Parathyroid adenoma (tissue), 2 donors: Measurements from ENCODE around the gene ABCB9.

ENCODE experiments used
- H2AFZ ChIP-seq: fragments of 300-600 bp; sonication (generic); one replicate; pipeline ENCODE4 v1.7.0; 2017; ENCODE audit warnings: antibody characterized with exemption, mild to moderate bottlenecking
- H3K27ac ChIP-seq: fragments of 300-600 bp; sonication (generic); one replicate; pipeline ENCODE4 v1.7.0; 2017
- H3K27me3 ChIP-seq: fragments of 300-600 bp; sonication (generic); one replicate; pipeline ENCODE4 v1.7.0; 2017; ENCODE audit warnings: low read length; ENCODE audit not compliant: control insufficient read depth, insufficient read depth
- H3K36me3 ChIP-seq: fragments of 300-600 bp; sonication (generic); one replicate; pipeline ENCODE4 v1.7.0; 2017; ENCODE audit warnings: low read length; ENCODE audit not compliant: control insufficient read depth, insufficient read depth
- H3K4me1 ChIP-seq: fragments of 300-600 bp; sonication (generic); one replicate; pipeline ENCODE4 v1.7.0; 2017; ENCODE audit warnings: control low read depth
- H3K4me2 ChIP-seq: fragments of 300-600 bp; sonication (generic); one replicate; pipeline ENCODE4 v1.7.0; 2017; ENCODE audit warnings: low read length
- H3K4me3 ChIP-seq: fragments of 300-600 bp; sonication (generic); one replicate; pipeline ENCODE4 v1.7.0; 2017; ENCODE audit warnings: low read depth, low read length
- H3K79me2 ChIP-seq: fragments of 300-600 bp; sonication (generic); one replicate; pipeline ENCODE4 v1.7.0; 2017; ENCODE audit warnings: control low read depth
- H3K9ac ChIP-seq: fragments of 300-600 bp; sonication (generic); one replicate; pipeline ENCODE4 v1.7.0; 2017; ENCODE audit warnings: mild to moderate bottlenecking
- H3K9me3 ChIP-seq: fragments of 300-600 bp; sonication (generic); one replicate; pipeline ENCODE4 v1.7.0; 2017; ENCODE audit warnings: low read length; ENCODE audit not compliant: control insufficient read depth
- TF ChIP-seq, protein P1 (sequence below): fragments of 300-600 bp; sonication (generic); IDR thresholded peaks from one replicate; pipeline ENCODE4 v1.7.0; 2017; ENCODE audit warnings: antibody characterized with exemption, mild to moderate bottlenecking
- donor health status: primary hyperparathyroidism.

Gene ABCB9

DNA sequence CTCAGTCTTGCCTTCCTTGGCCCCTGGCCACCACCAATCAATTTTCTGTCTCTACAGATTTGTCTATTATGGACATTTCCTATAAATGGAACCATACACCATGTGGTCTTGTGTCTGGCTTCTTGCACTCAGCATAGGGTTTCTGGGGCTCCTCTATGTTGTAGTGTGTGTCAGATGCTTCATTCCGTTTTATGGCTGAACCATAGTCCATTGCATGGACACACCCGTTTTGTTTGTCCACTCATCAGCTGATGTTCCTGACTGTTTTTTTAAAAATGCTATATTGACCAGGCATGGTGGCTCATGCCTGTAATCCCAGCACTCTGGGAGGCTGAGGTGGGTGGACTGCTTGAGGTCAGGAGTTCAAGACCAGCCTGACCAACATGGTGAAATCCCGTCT is 35.2 kb upstream of the ABCB9 start:
- Histone ChIP-seq H2AFZ (no peak overlapping the region), H3K4me1 (no peaks in the 10 kb centered on the region), H3K4me2 (no peak overlapping the region), H3K4me3 (no peak overlapping the region), H3K79me2 (no peaks in the 10 kb centered on the region), H3K36me3 (no peaks in the 10 kb centered on the region), H3K9me3 (no peaks in the 10 kb centered on the region), H3K27ac (no peak overlapping the region), H3K27me3 (no peaks in the 10 kb centered on the region), H3K9ac (no peak overlapping the region)
- TF ChIP-seq, protein P1, sequence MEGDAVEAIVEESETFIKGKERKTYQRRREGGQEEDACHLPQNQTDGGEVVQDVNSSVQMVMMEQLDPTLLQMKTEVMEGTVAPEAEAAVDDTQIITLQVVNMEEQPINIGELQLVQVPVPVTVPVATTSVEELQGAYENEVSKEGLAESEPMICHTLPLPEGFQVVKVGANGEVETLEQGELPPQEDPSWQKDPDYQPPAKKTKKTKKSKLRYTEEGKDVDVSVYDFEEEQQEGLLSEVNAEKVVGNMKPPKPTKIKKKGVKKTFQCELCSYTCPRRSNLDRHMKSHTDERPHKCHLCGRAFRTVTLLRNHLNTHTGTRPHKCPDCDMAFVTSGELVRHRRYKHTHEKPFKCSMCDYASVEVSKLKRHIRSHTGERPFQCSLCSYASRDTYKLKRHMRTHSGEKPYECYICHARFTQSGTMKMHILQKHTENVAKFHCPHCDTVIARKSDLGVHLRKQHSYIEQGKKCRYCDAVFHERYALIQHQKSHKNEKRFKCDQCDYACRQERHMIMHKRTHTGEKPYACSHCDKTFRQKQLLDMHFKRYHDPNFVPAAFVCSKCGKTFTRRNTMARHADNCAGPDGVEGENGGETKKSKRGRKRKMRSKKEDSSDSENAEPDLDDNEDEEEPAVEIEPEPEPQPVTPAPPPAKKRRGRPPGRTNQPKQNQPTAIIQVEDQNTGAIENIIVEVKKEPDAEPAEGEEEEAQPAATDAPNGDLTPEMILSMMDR, result no peak

DNA sequence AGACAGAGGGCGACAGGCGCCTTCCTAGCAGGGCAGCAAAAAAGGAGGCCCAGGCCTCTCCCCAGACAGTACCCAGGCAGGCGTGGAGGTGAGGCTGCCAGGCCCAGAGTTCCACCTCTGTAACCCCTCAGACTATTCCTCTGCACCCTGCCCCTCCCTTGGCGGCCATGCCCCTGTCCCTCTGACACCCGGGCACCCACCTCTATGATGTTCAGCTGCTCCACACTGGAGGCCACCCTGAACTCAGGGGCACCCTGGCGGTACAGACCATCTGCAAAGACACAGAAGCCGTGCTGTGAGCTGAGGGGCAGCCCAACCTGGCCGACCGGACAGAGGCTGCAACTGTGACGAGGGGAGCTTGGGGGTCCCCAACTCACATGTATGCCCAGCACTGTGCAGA is 34.3 kb upstream of the ABCB9 start:
- no peaks in the 10 kb centered on the region for H3K4me1 ChIP-seq
- H3K36me3 ChIP-seq, result no peaks in the 10 kb centered on the region
- H3K9me3 ChIP-seq, result no peaks in the 10 kb centered on the region
- no peak overlapping the region for H3K27ac ChIP-seq
- TF ChIP-seq, protein P1, result no peak
- H2AFZ ChIP-seq, result no peak overlapping the region
- no peaks in the 10 kb centered on the region for H3K79me2 ChIP-seq
- no peak overlapping the region for H3K4me2 ChIP-seq
- no peak overlapping the region for H3K9ac ChIP-seq
- H3K4me3 ChIP-seq, result no peak overlapping the region
- H3K27me3 ChIP-seq, result no peaks in the 10 kb centered on the region

DNA sequence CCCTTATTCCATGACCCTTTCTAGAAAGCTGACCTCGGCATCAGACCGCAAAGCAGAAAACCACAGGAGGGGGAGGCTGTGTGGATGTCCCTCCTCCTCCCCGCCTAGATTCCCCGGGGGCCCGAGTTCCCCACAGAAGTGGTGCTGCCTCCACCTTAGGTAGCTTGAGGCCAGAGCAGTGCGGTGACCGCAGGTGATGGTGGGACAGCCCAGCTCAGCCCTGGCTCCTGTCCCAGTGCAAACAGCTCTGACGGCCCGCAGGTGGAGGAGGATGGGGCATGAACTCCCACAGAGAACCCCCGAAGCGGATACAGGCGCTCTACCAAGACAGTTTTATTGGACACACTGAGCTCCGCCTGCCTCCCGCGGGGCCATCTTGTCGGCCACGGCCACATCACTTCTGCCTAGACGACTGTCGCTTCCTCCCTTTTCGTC is 33.7 kb upstream of the ABCB9 start:
- Histone ChIP-seq H3K79me2 (no peaks in the 10 kb centered on the region), H3K4me3 (no peak overlapping the region), H3K9ac (no peak overlapping the region), H3K36me3 (no peaks in the 10 kb centered on the region), H3K27me3 (no peaks in the 10 kb centered on the region), H2AFZ (no peak overlapping the region), H3K27ac (no peak overlapping the region), H3K4me1 (no peaks in the 10 kb centered on the region), H3K9me3 (no peaks in the 10 kb centered on the region), H3K4me2 (no peak overlapping the region)
- TF ChIP-seq, protein P1, result no peak

DNA sequence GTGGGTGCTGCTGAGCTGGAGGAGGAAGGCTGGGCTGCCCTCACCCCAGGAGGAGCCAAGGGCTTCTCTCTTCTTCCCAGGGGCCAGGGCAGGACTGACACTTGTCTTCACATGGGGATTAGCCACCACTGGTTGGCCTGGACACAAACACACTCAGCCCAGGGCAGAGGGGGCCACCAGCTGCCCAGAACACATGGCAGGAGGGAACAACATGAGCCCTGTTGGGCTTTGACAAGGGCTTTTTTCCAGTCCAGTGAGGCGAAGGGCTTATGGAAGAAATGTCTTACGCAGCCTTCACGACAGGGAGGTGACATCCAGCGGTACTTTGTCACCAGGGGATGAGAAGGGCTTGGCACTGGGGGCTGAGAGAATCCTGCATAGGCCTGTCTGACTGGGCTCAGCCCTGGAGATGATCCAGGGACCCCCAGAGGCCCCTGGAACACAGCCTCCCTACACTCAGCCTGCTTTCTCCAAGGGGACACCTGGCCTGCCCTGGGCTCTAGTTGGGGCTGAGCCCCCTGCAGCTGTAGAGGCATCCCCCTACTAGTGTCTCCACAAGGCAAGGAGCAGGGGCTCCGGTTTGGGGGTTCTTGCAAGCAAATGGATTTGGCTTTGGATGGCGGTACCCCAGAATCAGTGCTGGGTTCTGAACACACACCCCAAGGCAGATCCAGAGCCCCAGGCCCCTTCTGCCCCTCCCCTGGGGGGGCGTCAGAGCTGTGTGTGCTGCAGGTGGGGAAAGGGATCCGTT is 33.1 kb upstream of the ABCB9 start:
- H3K27ac ChIP-seq, result no peak overlapping the region
- H3K4me3 ChIP-seq, result no peak overlapping the region
- H3K9ac ChIP-seq, result no peak overlapping the region

More for the DNA sequence above, 33.1 kb upstream of the ABCB9 start:
- no peaks in the 10 kb centered on the region for H3K27me3 ChIP-seq
- TF ChIP-seq, protein P1, result no peak
- no peak overlapping the region for H3K4me2 ChIP-seq
- no peaks in the 10 kb centered on the region for H3K9me3 ChIP-seq
- H3K4me1 ChIP-seq, result no peaks in the 10 kb centered on the region
- H2AFZ ChIP-seq, result no peak overlapping the region
- no peaks in the 10 kb centered on the region for H3K79me2 ChIP-seq
- H3K36me3 ChIP-seq, result no peaks in the 10 kb centered on the region
